K562 (cell line): ENCODE data around the gene C1D. TPM values are rescaled to one million over a fixed set of nuclear protein-coding genes. Genes with fewer than 3 reads are reported as not detected.

Experiments
- CREM ChIP-seq: IDR thresholded peaks from 2 replicates; pipeline ENCODE4 v1.6.1; 2014; ENCODE audit warnings: antibody characterized with exemption, low read depth
- DPF2 ChIP-seq: fragments of 450-650 bp; IDR thresholded peaks from 2 replicates; pipeline ENCODE4 v1.6.1; 2016
- ESRRA ChIP-seq: fragments of 450-650 bp; IDR thresholded peaks from 2 replicates; pipeline ENCODE4 v1.6.1; 2014; ENCODE audit warnings: low read depth, mild to moderate bottlenecking, moderate library complexity, borderline replicate concordance
- GATAD2B ChIP-seq: fragments of 450-650 bp; IDR thresholded peaks from 2 replicates; pipeline ENCODE4 v1.6.1; 2017; ENCODE audit warnings: mild to moderate bottlenecking, borderline replicate concordance
- MAZ ChIP-seq, 2 experiments: fragments of 450-650 bp in 1 of 2; sonication (generic) in 1 of 2; formaldehyde crosslinking; IDR thresholded peaks in 1 of 2; conservative IDR thresholded peaks in 1 of 2; 2 replicates each; pipeline versions ENCODE4 v1.4.0 to v1.5.0; 2020; ENCODE audit warnings: mild to moderate bottlenecking in 1 of 2, missing genetic modification reagents in 1 of 2
- NR2C2 ChIP-seq, 2 experiments: fragments of 200-800 bp in 1 of 2; sonication (Bioruptor generic) in 1 of 2; sonication (generic) in 1 of 2; formaldehyde crosslinking in 1 of 2; IDR thresholded peaks; 2 replicates each; pipeline versions ENCODE4 v1.6.1 to v1.8.0; 2016 to 2022; ENCODE audit warnings: mild to moderate bottlenecking in 1 of 2, missing compliant biosample characterization in 1 of 2, missing genetic modification characterization in 1 of 2, missing genetic modification reagents in 1 of 2
- NR4A1 ChIP-seq, 2 experiments: fragments of 250-450 bp in 1 of 2; fragments of 450-650 bp in 1 of 2; sonication (Bioruptor Pico) in 1 of 2; IDR thresholded peaks; 2 replicates each; pipeline versions ENCODE4 v1.4.0 to v1.6.1; 2016 to 2020; ENCODE audit warnings: mild to moderate bottlenecking in 2 of 2, missing compliant biosample characterization in 1 of 2, missing genetic modification characterization in 1 of 2, moderate library complexity in 1 of 2
- PKNOX1 ChIP-seq: fragments of 450-650 bp; IDR thresholded peaks from 2 replicates; pipeline ENCODE4 v1.6.1; 2016
- PTBP1 ChIP-seq: fragments of 200-400 bp; formaldehyde crosslinking; IDR thresholded peaks from 2 replicates; pipeline ENCODE4 v1.6.1; 2017; ENCODE audit warnings: low read depth, low read length
- SIN3A ChIP-seq, 2 experiments: fragments of 150-350 bp in 1 of 2; IDR thresholded peaks; 2 replicates each; pipeline ENCODE4 v1.6.1; 2011 to 2016; ENCODE audit warnings: borderline replicate concordance in 2 of 2, low read depth in 2 of 2, low read length in 2 of 2, mild to moderate bottlenecking in 2 of 2, moderate library complexity in 2 of 2; ENCODE audit not compliant: control insufficient read depth in 1 of 2
- SMAD1 ChIP-seq: fragments of 150-350 bp; IDR thresholded peaks from 2 replicates; pipeline ENCODE4 v1.6.1; 2014; ENCODE audit warnings: low read length, low read depth; ENCODE audit not compliant: partially characterized antibody
- SMAD2 ChIP-seq: fragments of 150-350 bp; IDR thresholded peaks from 2 replicates; pipeline ENCODE4 v1.6.1; 2014; ENCODE audit warnings: low read depth, mild to moderate bottlenecking, low read length
- SMARCA4 ChIP-seq: fragments of 450-650 bp; IDR thresholded peaks from 2 replicates; pipeline ENCODE4 v1.6.1; 2016
- TRIM24 ChIP-seq, 2 experiments: fragments of 450-650 bp; IDR thresholded peaks; 2 replicates each; pipeline ENCODE4 v1.6.1; 2016
- ZNF133 ChIP-seq: fragments of 250-450 bp; sonication (Bioruptor Pico); IDR thresholded peaks from 2 replicates; pipeline ENCODE4 v1.4.0; 2020; ENCODE audit warnings: mild to moderate bottlenecking
- ZNF212 ChIP-seq: fragments of 450-650 bp; formaldehyde crosslinking; IDR thresholded peaks from 2 replicates; pipeline ENCODE4 v1.4.0; 2020; ENCODE audit warnings: mild to moderate bottlenecking
- ZNF76 ChIP-seq: fragments of 250-450 bp; sonication (Bioruptor Pico); IDR thresholded peaks from 2 replicates; pipeline ENCODE4 v1.4.0; 2020; ENCODE audit warnings: mild to moderate bottlenecking, moderate library complexity, borderline replicate concordance
- polyA plus RNA-seq, 8 experiments: library from polyadenylated mRNA; depleted of rRNA in 4 of 8; stranded (reverse) in 5 of 8; unstranded in 3 of 8; fragments of >200 nt; fragmentation: Nextera tagmentation in 2 of 8; fragmentation: Illumina TruSeq in 1 of 8; extraction: Ambion mirVana in 2 of 8; extraction: Trizol in 1 of 8; gene quantifications; 2 replicates each; pipeline versions ENCODE4 v1.2.1 to v1.2.3, GENCODE V29; 2011 to 2014; ENCODE audit warnings: inconsistent platforms in 1 of 8, missing spikeins in 1 of 8
- total RNA-seq, 7 experiments: library from RNA; depleted of rRNA in 6 of 7; stranded (reverse); fragments of >200 nt in 6 of 7; fragmentation: Illumina TruSeq in 2 of 7; extraction: Trizol in 2 of 7; gene quantifications; 2 replicates each; pipeline versions ENCODE4 v1.2.1 to v1.2.3, GENCODE V29; 2011 to 2021; ENCODE audit warnings: low replicate concordance in 1 of 7
- TF ChIP-seq, protein P1 (sequence below): fragments of 450-650 bp; IDR thresholded peaks from 2 replicates; pipeline ENCODE4 v1.6.1; 2016; ENCODE audit warnings: low read depth
- TF ChIP-seq, protein P2 (sequence below): fragments of 450-650 bp; IDR thresholded peaks from 2 replicates; pipeline ENCODE4 v1.6.1; 2016; ENCODE audit warnings: low read depth, mild to moderate bottlenecking, moderate library complexity

C1D gene
- total and polyA plus RNA-seq, 9 of the 15 experiments (the other 6 are each of a cell fraction or from before 2014, with no cell fraction given), result 33.2 to 123 (median 56.5) TPM

DNA sequence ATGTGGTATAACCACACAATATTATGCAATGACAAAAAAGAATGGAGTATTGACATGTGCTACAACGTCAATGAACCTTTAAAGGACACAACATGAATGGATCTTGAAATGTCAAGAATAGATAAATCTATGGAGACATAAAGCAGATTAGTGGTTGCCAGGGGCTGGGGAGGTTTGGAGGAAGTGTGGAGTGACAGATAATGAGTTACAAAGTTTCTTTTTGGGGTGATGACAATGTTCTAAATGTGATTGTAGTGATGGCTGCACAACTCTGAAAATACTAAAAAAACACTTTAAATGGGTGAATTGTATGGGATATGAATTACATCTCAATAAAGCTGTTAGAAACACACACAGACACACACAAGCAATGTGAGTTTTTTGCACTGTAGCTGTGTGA is 37.4 kb upstream of the C1D start (continued):
- TF ChIP-seq, protein P1, sequence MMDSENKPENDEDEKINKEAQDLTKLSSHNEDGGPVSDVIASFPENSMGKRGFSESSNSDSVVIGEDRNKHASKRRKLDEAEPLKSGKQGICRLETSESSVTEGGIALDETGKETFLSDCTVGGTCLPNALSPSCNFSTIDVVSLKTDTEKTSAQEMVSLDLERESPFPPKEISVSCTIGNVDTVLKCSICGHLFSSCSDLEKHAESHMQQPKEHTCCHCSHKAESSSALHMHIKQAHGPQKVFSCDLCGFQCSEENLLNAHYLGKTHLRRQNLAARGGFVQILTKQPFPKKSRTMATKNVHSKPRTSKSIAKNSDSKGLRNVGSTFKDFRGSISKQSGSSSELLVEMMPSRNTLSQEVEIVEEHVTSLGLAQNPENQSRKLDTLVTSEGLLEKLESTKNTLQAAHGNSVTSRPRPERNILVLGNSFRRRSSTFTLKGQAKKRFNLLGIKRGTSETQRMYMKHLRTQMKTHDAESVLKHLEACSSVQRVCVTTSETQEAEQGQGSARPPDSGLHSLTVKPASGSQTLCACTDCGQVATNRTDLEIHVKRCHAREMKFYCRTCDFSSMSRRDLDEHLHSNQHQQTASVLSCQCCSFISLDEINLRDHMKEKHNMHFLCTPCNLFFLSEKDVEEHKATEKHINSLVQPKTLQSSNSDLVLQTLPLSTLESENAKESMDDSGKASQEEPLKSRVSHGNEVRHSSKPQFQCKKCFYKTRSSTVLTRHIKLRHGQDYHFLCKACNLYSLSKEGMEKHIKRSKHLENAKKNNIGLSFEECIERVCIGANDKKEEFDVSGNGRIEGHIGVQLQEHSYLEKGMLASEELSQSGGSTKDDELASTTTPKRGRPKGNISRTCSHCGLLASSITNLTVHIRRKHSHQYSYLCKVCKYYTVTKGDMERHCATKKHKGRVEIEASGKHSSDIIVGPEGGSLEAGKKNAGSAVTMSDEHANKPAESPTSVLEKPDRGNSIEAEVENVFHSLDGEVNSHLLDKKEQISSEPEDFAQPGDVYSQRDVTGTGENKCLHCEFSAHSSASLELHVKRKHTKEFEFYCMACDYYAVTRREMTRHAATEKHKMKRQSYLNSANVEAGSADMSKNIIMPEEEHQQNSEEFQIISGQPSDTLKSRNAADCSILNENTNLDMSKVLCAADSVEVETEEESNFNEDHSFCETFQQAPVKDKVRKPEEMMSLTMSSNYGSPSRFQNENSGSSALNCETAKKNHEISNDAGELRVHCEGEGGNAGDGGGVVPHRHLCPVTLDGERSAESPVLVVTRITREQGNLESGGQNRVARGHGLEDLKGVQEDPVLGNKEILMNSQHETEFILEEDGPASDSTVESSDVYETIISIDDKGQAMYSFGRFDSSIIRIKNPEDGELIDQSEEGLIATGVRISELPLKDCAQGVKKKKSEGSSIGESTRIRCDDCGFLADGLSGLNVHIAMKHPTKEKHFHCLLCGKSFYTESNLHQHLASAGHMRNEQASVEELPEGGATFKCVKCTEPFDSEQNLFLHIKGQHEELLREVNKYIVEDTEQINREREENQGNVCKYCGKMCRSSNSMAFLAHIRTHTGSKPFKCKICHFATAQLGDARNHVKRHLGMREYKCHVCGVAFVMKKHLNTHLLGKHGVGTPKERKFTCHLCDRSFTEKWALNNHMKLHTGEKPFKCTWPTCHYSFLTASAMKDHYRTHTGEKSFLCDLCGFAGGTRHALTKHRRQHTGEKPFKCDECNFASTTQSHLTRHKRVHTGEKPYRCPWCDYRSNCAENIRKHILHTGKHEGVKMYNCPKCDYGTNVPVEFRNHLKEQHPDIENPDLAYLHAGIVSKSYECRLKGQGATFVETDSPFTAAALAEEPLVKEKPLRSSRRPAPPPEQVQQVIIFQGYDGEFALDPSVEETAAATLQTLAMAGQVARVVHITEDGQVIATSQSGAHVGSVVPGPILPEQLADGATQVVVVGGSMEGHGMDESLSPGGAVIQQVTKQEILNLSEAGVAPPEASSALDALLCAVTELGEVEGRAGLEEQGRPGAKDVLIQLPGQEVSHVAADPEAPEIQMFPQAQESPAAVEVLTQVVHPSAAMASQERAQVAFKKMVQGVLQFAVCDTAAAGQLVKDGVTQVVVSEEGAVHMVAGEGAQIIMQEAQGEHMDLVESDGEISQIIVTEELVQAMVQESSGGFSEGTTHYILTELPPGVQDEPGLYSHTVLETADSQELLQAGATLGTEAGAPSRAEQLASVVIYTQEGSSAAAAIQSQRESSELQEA, result no peak
- TF ChIP-seq NR4A1 (CRISPR knock-in tag; IDR thresholded peaks at IDR 0.05), result no peak
- TF ChIP-seq NR4A1 (tag; IDR thresholded peaks at IDR 0.05), result no peak
- TF ChIP-seq SIN3A (IDR thresholded peaks at IDR 0.05; ENCODE audit: borderline replicate concordance in 2 of 2, control insufficient read depth in 1 of 2, low read depth in 2 of 2, low read length in 2 of 2), result no peak
- no peak for TF ChIP-seq GATAD2B
- no peak for TF ChIP-seq PTBP1
- no peak for TF ChIP-seq SMAD1
- TF ChIP-seq ZNF133 (CRISPR knock-in tag), result no peak
- TF ChIP-seq TRIM24 (IDR thresholded peaks at IDR 0.05), result peak in 1 of 2 experiments; percentile 66; a peak in 2 of 4 replicates
- TF ChIP-seq CREM, result no peak
- TF ChIP-seq ESRRA, result no peak
- TF ChIP-seq SMAD2, result no peak
- 0 out of 4 replicates have a peak, but pooled peaks of 1 of the 2 experiments have one; percentile 12 for TF ChIP-seq MAZ (CRISPR knock-in tag; conservative IDR thresholded peaks at IDR 0.05 in 1 of 2, IDR thresholded peaks at IDR 0.05 in 1 of 2)
- peak; percentile 78 for TF ChIP-seq PKNOX1
- peak; percentile 60 for TF ChIP-seq SMARCA4
- TF ChIP-seq, protein P2, sequence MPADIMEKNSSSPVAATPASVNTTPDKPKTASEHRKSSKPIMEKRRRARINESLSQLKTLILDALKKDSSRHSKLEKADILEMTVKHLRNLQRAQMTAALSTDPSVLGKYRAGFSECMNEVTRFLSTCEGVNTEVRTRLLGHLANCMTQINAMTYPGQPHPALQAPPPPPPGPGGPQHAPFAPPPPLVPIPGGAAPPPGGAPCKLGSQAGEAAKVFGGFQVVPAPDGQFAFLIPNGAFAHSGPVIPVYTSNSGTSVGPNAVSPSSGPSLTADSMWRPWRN, result no peak
- TF ChIP-seq ZNF76 (CRISPR knock-in tag), result no peak
- no peak for TF ChIP-seq ZNF212 (CRISPR knock-in tag)
- no peak for TF ChIP-seq NR2C2 (CRISPR knock-in tag; IDR thresholded peaks at IDR 0.05)
- TF ChIP-seq NR2C2 (tag; IDR thresholded peaks at IDR 0.05), result peak; percentile 28; the same call in 1 of the 2 replicates
- TF ChIP-seq DPF2, result peak; percentile 72
